SK-N-DZ (cell line): ENCODE measurements around the gene KCNA2.

Experiments
- DNase-seq: peaks from one replicate; pipeline ENCODE4 v3.0.0-alpha.2; 2015; ENCODE audit warnings: low spot score

Gene KCNA2

DNA sequence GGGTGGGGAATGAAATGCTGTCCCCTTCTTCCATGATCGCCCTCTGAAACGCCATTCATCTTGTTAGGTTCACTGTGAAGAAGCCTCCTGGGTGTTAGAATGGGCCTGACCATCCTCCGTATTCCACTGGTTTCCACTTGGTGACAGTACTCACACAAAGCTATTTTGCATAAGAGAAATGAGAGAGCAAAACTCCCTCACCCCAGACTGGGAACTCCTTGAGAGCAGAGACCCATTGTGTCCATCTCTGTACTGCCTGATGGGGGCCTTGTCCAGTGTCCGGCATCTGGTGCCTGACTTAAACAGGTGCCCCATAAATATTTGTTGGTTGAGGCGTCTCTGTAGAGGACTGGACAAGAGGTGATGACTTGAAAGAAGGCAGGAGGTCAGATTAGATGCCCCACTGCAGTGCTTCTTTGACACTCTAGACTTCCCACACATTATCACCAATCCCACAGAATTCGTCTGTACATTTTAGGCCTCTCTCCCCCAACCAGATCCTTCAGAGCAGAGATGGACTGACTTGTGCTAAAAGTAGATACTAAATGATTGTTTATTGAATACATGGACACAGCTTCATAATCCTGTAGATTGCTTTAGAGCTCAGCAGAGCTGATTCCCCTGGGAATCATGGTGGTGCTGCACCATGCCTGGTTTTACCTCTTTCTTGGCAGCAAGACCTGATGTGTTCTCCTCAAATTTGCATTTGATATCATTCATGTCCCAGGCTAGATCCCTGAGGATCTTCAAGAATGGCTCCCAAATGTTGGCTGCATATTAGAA, 22.4 kb upstream of the KCNA2 start:
- DNase-seq = no peak

DNA sequence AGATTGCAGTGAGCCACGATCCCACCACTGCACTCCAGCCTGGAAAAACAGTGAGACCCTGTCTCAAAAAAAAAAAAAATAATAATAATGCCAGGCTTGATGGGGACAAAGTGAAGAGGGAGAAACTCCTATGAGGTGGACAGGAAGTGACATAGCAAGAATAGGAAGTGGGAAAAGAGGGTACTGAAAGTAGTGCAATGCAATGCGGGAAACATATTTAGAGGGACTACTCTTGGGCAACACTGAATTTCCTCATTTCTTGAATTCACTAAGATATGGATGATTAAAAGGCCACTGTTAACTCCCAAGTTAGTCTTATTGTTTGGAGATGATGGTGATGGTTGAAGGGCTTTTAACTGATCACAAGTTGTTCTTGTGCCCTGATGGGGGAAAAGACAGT, 21.6 kb upstream of the KCNA2 start:
- DNase-seq = no peak

DNA sequence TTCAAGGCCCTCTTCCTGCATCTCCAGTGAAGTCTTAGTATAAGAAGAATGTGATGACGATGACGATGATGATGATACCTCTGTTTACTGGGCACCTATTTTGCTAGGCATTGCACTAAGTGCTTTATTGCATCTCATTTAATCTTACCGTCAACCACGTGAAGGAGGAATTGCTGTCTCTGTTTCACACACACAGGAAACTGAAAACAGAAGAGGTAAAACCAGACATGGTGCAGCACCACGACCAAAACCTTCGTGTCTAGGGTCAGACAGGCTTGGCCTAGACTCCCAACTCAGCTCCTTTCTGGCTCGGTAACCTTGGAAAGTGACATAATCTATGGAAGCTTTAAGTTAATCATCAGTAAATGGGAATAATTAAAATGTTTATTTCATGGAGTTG, 20.7 kb upstream of the KCNA2 start:
- no peak for DNase-seq

DNA sequence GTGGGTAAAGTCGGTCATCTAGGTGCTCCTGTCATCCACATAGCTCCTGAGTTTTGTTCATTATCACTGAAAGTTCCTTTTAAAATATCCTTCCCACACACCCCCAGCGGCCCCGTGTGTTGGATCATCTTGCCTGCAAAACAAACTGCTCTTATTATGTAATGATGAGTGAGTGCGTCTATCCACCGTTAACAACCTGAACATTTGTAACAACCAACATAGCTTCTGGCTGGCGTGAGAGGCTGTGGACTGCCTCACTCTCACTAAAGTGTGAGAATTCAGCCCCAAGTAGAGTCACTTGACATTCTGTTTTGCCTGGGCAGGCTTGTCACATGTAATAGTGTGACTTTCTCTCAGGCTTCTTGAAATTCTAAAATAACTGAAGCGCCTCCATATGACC, 14.5 kb upstream of the KCNA2 start:
- DNase-seq = no peak

DNA sequence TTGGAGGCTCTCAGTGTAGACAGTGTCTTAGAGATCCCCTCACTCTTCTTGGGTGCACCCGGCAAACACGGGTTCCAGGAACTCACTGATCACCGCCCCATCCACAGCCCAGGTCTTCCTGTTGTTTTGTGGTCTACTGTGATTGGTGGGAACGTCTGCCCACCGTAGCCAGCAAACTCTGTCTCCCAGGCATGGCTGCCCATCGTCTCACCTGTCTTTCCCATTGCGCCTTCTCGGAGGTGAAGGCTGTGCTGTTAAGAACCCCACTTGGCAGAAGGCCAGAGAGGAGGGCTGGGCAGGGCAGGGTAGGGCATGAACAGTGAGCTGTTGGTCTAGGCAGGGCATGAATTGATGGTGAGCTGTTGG, 14.1 kb upstream of the KCNA2 start:
- DNase-seq = no peak

DNA sequence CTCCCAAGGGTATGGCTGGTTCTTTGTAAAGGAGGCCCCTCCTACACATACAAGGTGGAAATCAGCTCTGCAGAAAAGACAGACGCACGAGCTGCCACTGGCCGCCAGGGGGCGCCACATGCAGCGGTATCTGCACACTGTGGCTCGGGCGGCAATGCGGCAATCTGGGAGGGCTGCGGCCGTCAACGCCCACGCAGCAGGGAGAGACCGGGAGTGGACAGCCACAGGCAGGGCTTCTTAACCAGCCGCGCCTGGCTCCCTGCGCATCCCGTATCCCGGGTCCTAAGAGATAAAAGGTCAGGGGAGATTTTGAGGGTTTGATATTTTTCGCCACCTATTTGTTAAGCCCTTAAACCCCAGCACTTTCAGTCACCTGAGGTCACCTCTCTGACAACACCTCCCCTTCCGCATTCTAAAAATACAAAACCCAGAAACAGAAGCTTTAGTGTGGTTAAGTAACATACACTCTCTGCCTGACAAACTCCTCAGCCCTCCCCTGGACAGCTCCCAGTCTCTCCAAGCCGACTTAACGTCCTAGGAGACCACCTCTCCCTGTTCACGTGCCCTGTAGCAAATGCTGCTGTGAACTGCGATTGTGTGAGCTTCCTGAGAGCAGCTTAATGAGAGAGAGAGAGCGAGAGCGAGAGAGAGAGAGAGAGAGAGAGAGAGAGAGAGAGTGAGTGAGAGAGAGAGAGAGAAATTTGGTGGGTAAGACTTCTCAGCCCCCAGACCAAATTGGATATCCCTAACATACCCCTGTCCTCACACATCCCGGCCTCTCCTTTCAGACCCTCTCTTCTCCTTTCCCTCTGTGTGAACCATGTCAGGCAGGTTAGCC, 13.5 kb upstream of the KCNA2 start:
- DNase-seq = peak; percentile 61

DNA sequence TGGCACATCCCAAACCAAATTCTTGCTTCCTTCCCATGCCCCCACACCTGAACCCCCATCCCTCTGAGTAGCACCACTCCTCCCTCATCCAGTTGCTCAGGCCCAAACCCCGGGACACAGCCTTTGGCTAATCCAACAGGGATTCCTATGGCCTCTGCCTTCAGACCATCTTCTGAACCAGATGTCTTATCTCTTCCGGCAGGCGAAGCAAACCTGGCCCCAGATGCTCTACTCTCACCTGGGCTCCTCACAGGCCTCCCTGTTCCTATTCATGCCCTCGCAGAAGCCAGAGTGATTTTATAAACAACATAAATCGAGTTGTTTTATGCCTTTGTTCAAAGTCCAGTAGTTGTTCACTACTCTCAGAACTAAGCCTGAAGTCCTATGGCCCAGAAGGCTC, 12.5 kb upstream of the KCNA2 start:
- DNase-seq = no peak

DNA sequence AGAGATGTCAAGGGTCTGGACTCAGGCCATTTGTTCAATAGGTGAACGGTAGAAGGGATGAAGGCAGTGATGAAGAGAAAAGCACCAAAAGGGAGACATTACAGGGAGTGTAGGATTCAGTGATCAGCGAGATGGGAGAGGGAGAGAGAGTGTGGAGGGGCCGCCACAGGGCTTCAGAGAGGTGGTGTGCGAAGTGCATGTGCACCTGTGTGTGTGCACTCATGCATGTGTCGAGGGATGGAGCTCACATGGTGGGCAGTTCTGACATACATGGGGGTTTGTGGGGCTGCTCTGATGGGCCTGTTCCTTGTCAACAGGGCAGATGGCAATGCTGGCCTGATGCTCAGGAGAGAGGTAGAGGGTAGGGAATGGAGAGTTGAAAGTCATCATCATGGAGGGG, 11.4 kb upstream of the KCNA2 start:
- DNase-seq = no peak

DNA sequence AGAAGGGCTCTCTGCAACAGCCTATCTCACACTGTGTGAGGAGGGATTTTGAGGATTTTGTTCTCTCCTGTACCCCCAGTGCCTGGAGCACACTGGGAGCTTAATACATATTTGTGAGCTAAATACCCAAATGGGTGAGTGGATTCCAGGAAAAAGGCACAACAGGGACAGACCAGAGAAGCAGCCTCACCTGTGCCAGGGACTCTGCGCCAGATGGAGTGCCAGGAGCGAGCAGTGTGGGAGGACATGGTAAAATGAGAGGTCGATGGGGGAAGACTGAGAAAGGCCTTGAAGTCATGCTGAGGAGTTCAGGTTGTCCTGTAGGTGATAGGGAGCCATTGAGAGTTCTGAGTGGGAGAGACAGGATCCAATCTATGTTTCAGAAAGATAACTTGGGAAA, 11.0 kb upstream of the KCNA2 start:
- no peak for DNase-seq

DNA sequence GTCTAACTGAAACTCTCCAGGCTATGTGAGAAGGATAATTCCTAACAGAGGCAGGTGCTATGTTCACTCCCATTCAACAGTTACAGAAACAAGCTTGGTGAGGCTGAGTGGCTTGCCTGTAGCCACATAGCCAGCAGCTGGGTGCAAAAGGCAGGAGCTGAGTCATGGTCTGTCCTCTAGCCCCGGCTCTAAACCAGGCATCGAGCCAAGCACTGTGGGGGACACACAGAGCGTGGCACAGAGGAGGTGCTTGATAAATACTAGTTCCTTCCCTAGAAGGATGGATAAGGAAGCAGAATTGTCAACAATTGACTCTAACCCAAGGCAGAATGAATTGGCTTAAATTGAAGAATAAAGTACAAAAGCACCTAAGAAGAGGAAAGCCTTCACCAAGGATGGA, 10.4 kb upstream of the KCNA2 start:
- DNase-seq = no peak

DNA sequence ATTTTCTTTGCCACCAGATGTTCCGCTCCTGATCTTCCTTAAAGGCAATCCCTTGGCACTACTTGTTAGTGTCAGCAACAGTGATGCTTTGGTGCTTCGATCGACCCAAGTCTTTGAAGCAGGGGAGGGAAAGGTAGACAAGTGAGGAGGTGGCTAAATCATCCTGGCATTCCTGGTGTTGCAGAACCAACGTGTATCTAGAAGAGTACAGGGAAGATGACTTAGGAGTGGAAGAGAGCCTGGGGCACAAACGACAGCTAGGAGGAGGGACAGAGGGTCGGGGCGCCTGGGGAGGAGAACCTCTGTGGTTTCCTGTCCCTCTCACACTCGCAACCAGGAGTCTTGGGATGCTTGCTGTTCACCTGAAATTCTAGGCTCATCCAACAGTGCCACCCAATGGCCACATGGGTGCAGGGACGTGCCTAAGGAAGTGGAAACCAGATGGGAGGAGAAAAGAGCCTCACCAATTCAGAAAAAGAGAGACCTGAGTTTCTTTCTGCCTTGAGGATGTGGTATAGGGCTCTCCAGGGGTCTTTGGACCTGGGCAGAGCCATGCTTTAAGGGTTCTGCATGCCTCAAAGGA, 9.5 kb upstream of the KCNA2 start:
- DNase-seq = peak; percentile 51

DNA sequence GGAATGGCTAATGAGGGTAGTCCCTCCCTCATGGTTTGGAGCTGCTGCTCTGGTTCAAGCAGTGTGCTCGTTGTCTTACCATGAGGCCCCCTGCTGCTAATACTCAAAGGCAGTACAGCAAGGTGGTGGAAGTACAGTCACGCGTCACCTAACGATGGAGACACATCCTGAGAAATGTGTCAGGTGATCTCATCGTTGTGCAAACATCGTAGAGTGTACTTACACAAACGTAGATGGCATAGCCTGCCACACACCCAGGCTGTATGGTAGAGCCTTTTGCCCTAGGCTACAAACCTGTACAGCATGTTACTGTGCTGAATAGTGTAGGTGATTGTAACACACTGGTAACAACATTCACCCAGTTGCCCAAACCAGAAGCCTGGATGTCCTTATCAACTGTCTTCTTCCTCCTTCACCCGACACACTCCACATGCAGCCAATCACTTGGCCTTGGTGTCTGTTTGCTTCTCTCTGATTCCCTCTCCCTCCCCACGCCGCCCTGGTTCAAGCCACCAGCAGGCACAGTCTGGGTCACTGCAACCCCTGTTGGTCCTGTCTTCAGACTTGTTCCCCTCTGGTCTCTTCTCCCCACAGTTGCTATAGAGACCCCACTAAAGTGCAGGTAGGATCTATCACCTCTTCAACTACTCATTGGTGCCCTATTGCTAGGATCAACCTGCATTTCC, 6.0 kb upstream of the KCNA2 start:
- DNase-seq = no peak

DNA sequence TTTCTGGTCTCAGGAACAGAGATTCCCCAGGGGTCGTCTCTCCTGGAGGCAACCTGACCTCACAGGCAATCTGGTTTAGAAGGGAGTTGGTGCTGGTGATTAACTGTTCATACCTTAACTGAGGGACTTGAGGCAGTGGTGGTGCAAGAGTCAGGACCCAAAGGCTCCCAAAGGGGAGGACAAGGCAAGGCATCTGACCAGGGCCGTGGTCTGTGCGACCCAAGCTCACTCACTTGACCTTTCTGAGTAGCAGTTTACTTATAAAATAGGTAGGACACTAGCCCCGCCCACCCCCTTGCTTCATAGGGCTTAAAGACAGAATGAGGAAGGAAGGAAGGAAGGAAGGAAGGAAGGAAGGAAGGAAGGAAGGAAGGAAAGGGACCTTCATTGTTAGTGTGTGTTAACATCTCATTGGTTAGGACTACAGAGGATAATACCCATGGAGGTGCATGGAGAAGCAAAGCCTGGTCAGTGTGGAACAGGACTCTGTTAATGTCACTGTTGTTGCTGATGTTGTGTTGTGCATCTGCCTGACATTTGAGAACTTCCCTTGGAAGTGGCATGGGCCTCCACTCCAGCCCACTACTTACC, 4.6 kb upstream of the KCNA2 start:
- DNase-seq = no peak

DNA sequence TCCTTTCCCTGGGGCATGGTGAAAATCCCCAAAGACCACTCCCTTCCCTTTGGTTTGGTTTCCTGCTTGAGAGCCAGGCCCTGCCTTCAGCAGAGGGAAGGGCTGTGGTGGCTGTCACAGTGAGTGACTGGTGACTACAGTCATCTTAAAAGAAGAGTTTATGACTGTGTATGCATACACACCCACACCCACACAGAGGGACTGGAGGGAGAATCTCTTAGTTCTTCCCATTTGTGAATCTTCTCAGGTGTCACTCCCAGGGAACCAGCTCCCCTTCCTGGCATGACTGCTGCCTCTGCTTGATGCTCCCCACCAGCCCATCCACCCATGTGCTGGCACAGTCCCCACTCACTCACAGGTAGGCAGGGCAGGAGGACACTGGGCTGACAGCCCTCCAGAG, 3.9 kb upstream of the KCNA2 start:
- no peak for DNase-seq

DNA sequence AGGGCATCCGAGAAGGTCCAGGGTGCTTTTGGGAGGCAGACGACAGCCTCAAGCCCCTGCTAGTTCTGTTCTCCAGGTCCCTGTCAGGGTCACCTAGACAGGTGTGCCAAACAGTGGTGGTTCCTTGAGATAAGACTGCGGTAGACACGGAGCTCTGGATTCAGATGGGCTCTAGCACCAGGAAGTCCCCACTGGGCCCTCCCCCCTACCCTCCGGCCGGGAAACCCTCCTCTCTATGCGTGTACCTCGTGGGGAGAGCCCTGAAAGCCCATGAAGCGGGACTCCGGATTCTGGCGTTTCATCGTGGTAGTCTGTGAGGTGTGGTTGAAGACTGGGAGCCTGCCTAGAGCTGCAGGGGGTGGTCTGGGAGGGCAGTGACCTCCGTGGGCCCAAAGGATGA, 2.1 kb upstream of the KCNA2 start:
- no peak for DNase-seq

DNA sequence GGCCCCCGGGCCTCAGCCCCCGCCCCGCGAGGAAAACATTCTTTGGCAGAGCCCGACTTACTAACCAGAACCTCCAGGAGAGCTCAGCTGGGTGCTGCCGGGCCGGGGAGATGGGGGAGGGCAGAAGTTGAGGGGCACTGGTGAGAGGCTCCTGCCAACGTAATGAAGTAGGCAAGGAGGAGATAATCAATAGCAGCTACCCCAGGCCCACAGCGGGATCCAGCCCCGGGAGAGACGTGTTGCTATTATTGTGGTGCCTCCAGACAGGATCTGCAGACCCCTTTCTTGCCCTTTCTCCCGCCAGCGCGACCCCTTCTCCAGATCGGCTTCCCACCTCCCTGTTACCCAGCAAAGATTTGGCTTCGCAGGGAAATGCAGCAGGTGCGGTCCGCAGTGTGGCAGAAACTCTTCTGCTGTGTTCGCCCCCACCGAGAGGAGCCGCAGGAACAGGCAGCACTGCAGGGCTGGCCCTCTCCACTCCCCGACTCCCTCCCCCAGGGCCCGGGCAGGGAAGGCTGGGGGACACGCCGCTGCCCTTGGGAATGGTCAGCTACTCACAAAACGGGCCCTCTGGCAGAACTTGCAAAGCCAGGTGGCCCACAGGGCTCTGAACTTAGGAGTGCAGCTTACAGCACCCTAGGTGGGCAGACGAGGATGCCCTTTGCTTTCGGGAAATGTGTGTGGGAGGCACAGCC, 1.5 kb upstream of the KCNA2 start:
- no peak for DNase-seq

DNA sequence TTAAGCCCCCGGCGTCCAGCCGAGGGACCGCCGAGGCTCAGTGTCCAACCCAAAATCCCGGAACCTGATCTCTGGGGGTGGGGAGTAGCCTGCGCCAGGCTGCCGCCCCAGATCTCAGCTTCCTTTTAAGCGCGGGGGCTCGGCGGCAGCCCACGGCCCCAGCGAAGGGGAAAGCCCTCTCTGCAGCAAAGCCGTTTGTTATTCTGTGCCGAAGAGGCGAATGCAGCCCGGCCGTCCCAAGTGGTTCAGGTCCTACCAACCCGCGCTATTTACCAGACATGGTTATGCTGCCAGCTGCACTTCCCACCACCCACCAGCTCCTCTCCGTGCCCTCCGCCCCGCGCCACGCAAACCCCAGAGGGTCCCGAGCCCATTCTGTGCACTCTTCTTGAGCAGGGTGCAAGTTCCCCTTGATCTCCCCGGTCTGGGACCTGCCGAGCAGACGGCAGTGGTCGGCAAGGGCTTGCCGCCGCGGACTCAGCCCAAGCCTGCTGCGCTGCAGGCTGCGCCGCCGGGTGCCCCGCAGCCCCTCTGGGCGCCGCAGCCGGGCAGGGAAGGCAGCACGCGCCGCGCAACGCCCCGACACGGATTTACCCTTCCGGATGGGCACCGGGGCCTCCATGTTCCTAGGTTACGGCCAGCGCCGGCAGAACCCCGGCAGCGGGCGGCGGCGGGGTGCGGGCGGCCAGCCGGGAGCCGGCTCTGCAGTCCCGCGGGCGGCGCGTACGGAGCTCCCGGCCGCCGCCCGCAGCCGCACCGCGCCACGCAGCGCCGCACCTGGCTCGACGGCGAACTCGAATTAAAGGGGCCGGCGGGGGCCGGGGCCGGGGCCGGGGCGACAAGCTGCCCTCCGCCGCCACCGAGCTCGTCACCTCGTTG, 738 bp upstream of the KCNA2 start:
- DNase-seq = no peak

DNA sequence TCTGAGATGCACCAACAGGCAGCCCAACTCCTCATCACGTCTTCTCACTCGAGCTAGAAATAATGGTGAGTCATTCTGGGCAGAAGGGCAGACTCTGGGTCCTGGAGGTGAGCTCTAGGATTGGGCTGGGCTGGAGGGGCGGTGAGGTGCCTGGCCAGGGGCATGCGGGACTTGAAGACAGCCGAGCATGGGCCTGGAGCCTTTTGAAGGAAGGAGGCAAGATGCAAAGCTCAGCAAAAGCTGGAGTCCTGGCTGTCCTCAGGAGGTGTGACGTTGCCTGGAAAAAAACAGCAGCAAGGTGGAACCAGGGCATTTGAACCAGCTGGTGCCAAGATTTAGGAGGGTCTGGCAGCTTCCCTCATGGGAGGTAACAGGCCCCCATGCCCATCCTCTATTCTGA, 712 bp downstream of the KCNA2 start:
- no peak for DNase-seq

DNA sequence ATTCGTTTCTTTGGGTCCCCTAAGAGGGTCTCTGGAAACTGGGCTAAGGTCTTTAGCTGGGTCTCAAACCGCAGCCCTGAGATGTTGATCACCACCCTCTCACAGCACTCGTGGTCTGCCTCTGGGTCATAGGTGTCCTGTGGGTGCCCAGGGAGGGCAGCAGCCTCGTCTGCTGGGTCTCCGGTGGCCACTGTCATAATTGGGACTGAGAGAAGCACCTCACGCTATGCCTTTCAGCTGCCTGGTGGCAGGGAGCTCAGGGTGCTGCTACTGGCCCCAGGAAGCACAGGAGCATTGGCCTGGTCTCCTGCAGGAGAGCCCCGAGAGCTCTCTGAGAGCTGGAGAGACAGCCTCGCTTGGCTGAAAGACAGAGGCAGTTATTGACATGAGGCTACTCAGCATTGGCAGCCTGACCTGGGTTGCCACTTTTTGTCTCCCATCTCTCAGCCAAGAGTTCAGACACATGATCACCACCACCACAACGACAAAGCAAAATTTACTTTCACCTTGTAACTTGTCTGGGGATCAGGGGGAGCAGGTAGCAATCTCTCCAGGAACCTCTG, 1.5 kb downstream of the KCNA2 start:
- DNase-seq = no peak

DNA sequence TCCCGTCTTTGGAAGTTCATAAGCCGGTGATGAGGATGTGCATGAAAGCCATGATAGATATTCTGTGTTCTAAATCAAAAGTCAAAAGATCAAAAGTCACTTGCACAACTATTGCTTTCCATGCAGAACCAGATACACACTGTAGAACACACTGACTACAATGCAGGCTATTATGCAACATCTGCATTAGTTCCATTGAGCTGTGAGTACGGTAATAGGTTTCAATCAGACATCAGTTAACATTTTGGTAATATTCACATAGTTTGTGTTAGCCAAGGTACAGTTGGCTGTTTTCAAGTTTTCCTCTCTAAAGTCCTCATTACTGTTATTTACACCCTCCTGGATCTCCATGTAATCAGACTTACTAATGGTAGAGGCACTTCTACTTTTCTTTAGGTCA, 3.1 kb downstream of the KCNA2 start:
- DNase-seq = no peak
